Occipital lobe (tissue), 2 donors: Measurements from ENCODE around the gene PHF20. TPM values are rescaled to one million over a fixed set of nuclear protein-coding genes. Genes with fewer than 3 reads are reported as not detected.
"Not testable (repeated sequence)": the region's sequence is repeated elsewhere in the genome, so short reads cannot be mapped to it uniquely, and the experiment has no call there.

Experiments
- DNase-seq: peaks from one replicate; lab custom pipeline; 2025; lab: John Stamatoyannopoulos, UW
- total RNA-seq: library from RNA; depleted of rRNA; stranded (reverse); fragments of >200 nt; gene quantifications from one replicate; pipeline ENCODE4 v1.2.3, GENCODE V29; 2014

PHF20 gene
- 46.3 TPM for total RNA-seq

- DNase-seq = peak; percentile 96
Measured at GRCh38 chr20:35771689-35772562, at the start of gene PHF20. Gene PHF20 (plus strand): TSS chr20:35772015. CDS start chr20:35801523, 29,508 bp downstream.

GRCh38 chr20:35723275-35723639 lies 48.6 kb upstream of the PHF20 start:
- not testable (repeated sequence) for DNase-seq

- DNase-seq = not testable (repeated sequence)
Measured at GRCh38 chr20:35723652-35724320, 48.0 kb upstream of the PHF20 start.

- no peak for DNase-seq
Measured at GRCh38 chr20:35724321-35725230, 47.2 kb upstream of the PHF20 start.

- DNase-seq = no peak
Measured at GRCh38 chr20:35726842-35727711, 44.7 kb upstream of the PHF20 start.

- no peak for DNase-seq
Measured at GRCh38 chr20:35729283-35729807, 42.5 kb upstream of the PHF20 start.

GRCh38 chr20:35729836-35730582 lies 41.8 kb upstream of the PHF20 start:
- no peak for DNase-seq

- DNase-seq = no peak
Measured at GRCh38 chr20:35730583-35731468, 41.0 kb upstream of the PHF20 start.

GRCh38 chr20:35731469-35731788 lies 40.4 kb upstream of the PHF20 start:
- no peak for DNase-seq

- DNase-seq = no peak
Measured at GRCh38 chr20:35731862-35732643, 39.8 kb upstream of the PHF20 start.

GRCh38 chr20:35732644-35732982 lies 39.2 kb upstream of the PHF20 start:
- no peak for DNase-seq

GRCh38 chr20:35734374-35734773 lies 37.4 kb upstream of the PHF20 start:
- DNase-seq = no peak

- no peak for DNase-seq
Measured at GRCh38 chr20:35734777-35735649, 36.8 kb upstream of the PHF20 start.

GRCh38 chr20:35735826-35736470 lies 35.9 kb upstream of the PHF20 start:
- no peak for DNase-seq

- DNase-seq = no peak
Measured at GRCh38 chr20:35737865-35738333, 33.9 kb upstream of the PHF20 start.

GRCh38 chr20:35738410-35739179 lies 33.2 kb upstream of the PHF20 start:
- DNase-seq = no peak
